Measurements from ENCODE around the gene ZC3H14. TPM values are rescaled to one million over a fixed set of nuclear protein-coding genes. Genes with fewer than 3 reads are reported as not detected.
A peak's percentile ranks its signal among the peaks of the same experiment; 100 is the strongest.

ZC3H14 gene
- total RNA-seq, 2 donors from 2014 or later, result 52.6 to 54.3 TPM

DNA sequence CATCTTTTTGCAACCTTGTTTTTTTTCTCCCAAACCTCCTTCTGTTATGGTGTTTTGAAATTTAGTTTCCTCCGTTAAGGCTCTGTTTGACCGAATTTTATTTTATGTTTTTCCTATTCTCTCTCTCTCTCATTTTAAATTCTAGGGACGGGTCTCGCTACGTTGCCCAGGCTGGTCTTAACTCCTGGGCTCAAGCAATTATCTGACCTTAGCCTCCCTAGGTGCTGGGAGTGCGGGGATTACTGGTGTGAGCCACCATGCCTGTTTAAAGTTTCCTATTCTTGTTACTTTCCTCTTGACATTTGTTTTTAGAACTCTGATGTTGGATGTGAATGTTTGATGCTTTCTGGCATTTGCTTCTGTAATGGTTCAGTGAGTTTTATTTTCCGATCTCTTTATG lies 1.0 kb downstream of the ZC3H14 start:
- DNase-seq, result no peak
- no peaks in the 10 kb centered on the region for H3K27me3 ChIP-seq
- H3K4me1 ChIP-seq, result no peaks in the 10 kb centered on the region
- TF ChIP-seq, protein P1, sequence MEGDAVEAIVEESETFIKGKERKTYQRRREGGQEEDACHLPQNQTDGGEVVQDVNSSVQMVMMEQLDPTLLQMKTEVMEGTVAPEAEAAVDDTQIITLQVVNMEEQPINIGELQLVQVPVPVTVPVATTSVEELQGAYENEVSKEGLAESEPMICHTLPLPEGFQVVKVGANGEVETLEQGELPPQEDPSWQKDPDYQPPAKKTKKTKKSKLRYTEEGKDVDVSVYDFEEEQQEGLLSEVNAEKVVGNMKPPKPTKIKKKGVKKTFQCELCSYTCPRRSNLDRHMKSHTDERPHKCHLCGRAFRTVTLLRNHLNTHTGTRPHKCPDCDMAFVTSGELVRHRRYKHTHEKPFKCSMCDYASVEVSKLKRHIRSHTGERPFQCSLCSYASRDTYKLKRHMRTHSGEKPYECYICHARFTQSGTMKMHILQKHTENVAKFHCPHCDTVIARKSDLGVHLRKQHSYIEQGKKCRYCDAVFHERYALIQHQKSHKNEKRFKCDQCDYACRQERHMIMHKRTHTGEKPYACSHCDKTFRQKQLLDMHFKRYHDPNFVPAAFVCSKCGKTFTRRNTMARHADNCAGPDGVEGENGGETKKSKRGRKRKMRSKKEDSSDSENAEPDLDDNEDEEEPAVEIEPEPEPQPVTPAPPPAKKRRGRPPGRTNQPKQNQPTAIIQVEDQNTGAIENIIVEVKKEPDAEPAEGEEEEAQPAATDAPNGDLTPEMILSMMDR (IDR thresholded peaks at IDR 0.05), result no peak
- H3K9ac ChIP-seq (ENCODE audit: low read depth in 2 of 2, low read length in 2 of 2), result peak overlapping the region; percentile 77 to 88
- intact Hi-C loops (cut with DNase I), result no loop called here
- H3K4me3 ChIP-seq, result peak overlapping the region; percentile 77
- no peaks in the 10 kb centered on the region for H3K9me3 ChIP-seq
- H3K27ac ChIP-seq, result no peak overlapping the region
- no peaks in the 10 kb centered on the region for H3K36me3 ChIP-seq

DNA sequence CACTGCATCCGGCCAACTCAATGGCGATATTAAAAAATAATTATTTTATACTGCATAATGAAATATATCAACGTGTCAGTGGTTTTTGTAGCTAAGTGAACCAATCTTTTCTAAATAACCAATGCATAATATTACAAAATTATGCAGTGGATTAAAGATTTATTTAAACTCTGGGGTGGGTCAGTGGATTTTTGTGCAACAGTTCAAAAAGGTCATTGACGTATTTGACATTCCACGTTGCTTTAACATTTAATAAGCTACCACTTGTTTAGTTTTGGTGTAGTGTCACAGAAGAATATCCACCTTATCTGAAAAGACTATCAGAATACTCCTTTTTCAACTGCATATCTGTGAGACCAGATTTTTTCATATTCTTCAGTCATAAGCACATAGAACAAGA lies 2.6 kb downstream of the ZC3H14 start:
- Histone ChIP-seq H3K9me3 (no peaks in the 10 kb centered on the region), H3K27me3 (no peaks in the 10 kb centered on the region), H3K4me1 (no peaks in the 10 kb centered on the region), H3K9ac (ENCODE audit: low read depth in 2 of 2, low read length in 2 of 2) (no peak overlapping the region), H3K36me3 (no peaks in the 10 kb centered on the region), H3K27ac (no peak overlapping the region), H3K4me3 (no peak overlapping the region)
- intact Hi-C loops (cut with DNase I), result no loop called here
- TF ChIP-seq, protein P1 (IDR thresholded peaks at IDR 0.05), result no peak
- DNase-seq, result no peak

DNA sequence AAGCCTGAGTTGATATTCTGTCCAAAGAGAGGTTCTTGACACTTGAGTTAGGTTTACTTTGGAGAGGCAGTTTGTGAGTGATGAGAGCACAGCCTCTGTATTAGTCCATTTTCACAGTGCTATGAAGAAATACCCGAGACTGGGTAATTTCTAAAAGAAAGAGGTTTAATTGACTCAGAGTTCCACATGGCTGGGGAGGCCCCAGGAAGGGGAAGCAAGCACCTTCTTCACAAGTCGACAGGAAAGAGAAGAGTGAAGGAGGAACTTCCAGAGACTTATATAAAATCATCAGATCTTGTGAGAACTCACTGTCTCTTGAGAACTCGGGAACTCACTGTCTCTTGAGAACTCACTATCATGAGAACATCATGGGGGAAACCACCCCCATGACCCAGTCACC lies 5.4 kb downstream of the ZC3H14 start:
- H3K27ac ChIP-seq, result no peak overlapping the region
- DNase-seq, result no peak
- TF ChIP-seq, protein P1 (IDR thresholded peaks at IDR 0.05), result no peak
- H3K4me3 ChIP-seq, result no peak overlapping the region
- intact Hi-C loops (cut with DNase I), result no loop called here
- H3K9ac ChIP-seq (ENCODE audit: low read depth in 2 of 2, low read length in 2 of 2), result no peak overlapping the region
- H3K27me3 ChIP-seq, result no peaks in the 10 kb centered on the region
- H3K4me1 ChIP-seq, result no peaks in the 10 kb centered on the region
- peaks cover 7% of the 10 kb centered on the region for H3K36me3 ChIP-seq
- no peaks in the 10 kb centered on the region for H3K9me3 ChIP-seq

DNA sequence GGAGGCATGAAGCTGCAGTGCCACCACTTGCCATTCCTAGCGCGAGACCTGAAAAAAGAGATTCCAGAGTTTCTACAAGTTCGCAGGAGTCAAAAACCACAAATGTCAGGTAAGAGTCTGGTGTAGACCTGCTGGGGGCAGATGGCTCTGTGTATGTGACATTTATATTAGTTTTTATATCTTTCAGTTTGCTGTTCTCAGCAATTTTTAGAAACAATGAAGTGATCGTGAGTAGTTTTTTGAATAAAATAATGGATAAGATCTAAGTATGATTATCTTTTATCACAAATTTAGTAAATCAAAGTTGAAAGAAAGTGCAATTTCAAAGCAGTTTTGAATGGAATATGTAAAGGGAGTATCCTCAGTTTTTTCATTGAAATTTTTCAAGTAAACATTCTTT lies 9.3 kb downstream of the ZC3H14 start:
- H3K9ac ChIP-seq (ENCODE audit: low read depth in 2 of 2, low read length in 2 of 2), result no peak overlapping the region
- no peak overlapping the region for H3K27ac ChIP-seq
- DNase-seq, result no peak
- H3K4me1 ChIP-seq, result no peaks in the 10 kb centered on the region
- no peaks in the 10 kb centered on the region for H3K9me3 ChIP-seq
- H3K4me3 ChIP-seq, result no peak overlapping the region
- intact Hi-C loops (cut with DNase I), result no loop called here
- H3K27me3 ChIP-seq, result no peaks in the 10 kb centered on the region
- TF ChIP-seq, protein P1 (IDR thresholded peaks at IDR 0.05), result no peak
- peaks cover 13% of the 10 kb centered on the region for H3K36me3 ChIP-seq

DNA sequence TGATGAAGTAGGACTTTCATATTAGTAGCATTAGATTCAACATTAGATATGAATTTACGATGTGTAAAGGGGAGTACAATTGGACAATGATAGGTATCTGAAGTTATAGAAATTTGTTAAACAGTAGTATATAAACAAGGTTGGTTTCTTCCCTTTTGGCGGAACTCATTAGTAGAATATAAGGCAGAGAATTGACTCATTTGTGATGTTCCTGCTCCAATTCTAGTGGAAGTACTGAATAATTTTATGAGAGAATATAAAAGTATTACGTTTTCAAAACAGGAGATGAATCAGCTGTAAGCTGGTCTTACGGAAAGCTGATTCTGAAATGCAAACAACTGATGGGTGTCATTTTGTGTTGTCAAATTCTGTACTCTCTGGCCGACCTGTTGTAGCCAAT lies 13.4 kb downstream of the ZC3H14 start:
- H3K9ac ChIP-seq (ENCODE audit: low read depth in 2 of 2, low read length in 2 of 2), result no peak overlapping the region
- H3K36me3 ChIP-seq, result peaks cover 20% of the 10 kb centered on the region
- H3K9me3 ChIP-seq, result no peaks in the 10 kb centered on the region
- no peak overlapping the region for H3K27ac ChIP-seq
- DNase-seq, result no peak
- H3K4me3 ChIP-seq, result no peak overlapping the region
- intact Hi-C loops (cut with DNase I), result no loop called here
- H3K4me1 ChIP-seq, result no peaks in the 10 kb centered on the region
- H3K27me3 ChIP-seq, result no peaks in the 10 kb centered on the region
- TF ChIP-seq, protein P1 (IDR thresholded peaks at IDR 0.05), result no peak

DNA sequence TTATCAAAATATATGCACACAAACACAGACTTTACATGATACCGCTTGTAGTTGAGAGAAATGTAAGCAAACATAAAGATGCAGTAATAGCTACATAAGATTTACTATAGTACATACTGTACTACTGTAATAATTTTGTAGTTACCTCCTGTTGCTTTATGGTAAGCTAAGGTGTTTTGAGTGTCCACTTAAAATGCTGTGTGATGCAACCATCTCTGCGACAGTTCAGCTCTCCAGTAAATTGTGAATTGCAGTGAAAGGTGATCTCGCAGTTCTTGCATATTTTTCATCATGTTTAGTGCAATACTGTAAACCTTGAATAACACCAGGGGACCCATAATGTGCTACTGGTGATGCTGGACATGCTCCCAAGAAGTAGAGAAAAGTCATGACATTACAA lies 21.6 kb downstream of the ZC3H14 start:
- DNase-seq, result no peak
- Histone ChIP-seq H3K4me3 (no peak overlapping the region), H3K4me1 (no peaks in the 10 kb centered on the region), H3K27ac (no peak overlapping the region), H3K9me3 (no peaks in the 10 kb centered on the region), H3K36me3 (no peaks in the 10 kb centered on the region), H3K9ac (ENCODE audit: low read depth in 2 of 2, low read length in 2 of 2) (no peak overlapping the region), H3K27me3 (no peaks in the 10 kb centered on the region)
- intact Hi-C loops (cut with DNase I), result no loop called here
- TF ChIP-seq, protein P1 (IDR thresholded peaks at IDR 0.05), result no peak
